GM12892 (cell line): ENCODE results near the gene CNGA2.

ENCODE experiments used
- POLR2AphosphoS5 ChIP-seq: IDR thresholded peaks from 2 replicates; pipeline ENCODE4 v1.6.1; 2011; ENCODE audit warnings: low read depth, low read length, control low read depth
- TAF1 ChIP-seq: IDR thresholded peaks from 2 replicates; pipeline ENCODE4 v1.6.1; 2011; ENCODE audit warnings: low read depth, mild to moderate bottlenecking, control low read depth, low read length, borderline replicate concordance

GRCh38 chrX:151703487-151703886, 31.1 kb upstream of the CNGA2 start:
- TF ChIP-seq TAF1: no peak
- no peak for TF ChIP-seq POLR2AphosphoS5
